Naive thymus-derived CD8-positive, alpha-beta T cell (primary cell): Measurements from ENCODE around the gene DNA2. TPM values are rescaled to one million over a fixed set of nuclear protein-coding genes. Genes with fewer than 3 reads are reported as not detected.
A peak's percentile ranks its signal among the peaks of the same experiment; 100 is the strongest.
"Not testable (repeated sequence)": the region's sequence is repeated elsewhere in the genome, so short reads cannot be mapped to it uniquely, and the experiment has no call there.

ENCODE experiments used
- ATAC-seq, 2 donors: fragments of 150-1000 bp; cut with Tn5 transposase in 1 of 2; sonication (Bioruptor Pico), chemical (Tn5 transposase) in 1 of 2; 1 replicate in 1 of 2; 2 replicates in 1 of 2; pipeline ENCODE4 v1.10.0; 2021; ENCODE audit warnings: mild to moderate bottlenecking in 2 of 2, moderate library complexity in 2 of 2
- POLR2A ChIA-PET: fragments of 350-600 bp; sonication (Branson Sonifier 250); formaldehyde crosslinking; loops from one replicate; lab custom pipeline; 2021; ENCODE audit warnings: antibody characterized with exemption; lab: Charles Lee
- DNase-seq, 10 donors: peaks; one replicate each; pipeline versions ENCODE4 v3.0.0 to v3.0.0-alpha.2; 2020 to 2022
- H3K27ac Mint-ChIP-seq, 10 donors: one replicate each; pipeline ENCODE4 v1.8.0; 2020 to 2022; ENCODE audit warnings: mild to moderate bottlenecking in 10 of 10, mixed read lengths in 10 of 10, moderate library complexity in 4 of 10, inconsistent platforms in 1 of 10
- H3K27me3 Mint-ChIP-seq, 5 donors: one replicate each; pipeline ENCODE4 v1.8.0; 2021 to 2022; ENCODE audit warnings: mixed read lengths in 5 of 5
- H3K36me3 Mint-ChIP-seq, 3 donors: one replicate each; pipeline ENCODE4 v1.8.0; 2020 to 2022; ENCODE audit warnings: mixed read lengths in 3 of 3, mild to moderate bottlenecking in 2 of 3, inconsistent platforms in 1 of 3
- H3K4me1 Mint-ChIP-seq, 4 donors: one replicate each; pipeline ENCODE4 v1.8.0; 2021 to 2022; ENCODE audit warnings: mixed read lengths in 4 of 4
- H3K4me3 Mint-ChIP-seq, 10 donors: one replicate each; pipeline ENCODE4 v1.8.0; 2020 to 2022; ENCODE audit warnings: mild to moderate bottlenecking in 10 of 10, mixed read lengths in 10 of 10, moderate library complexity in 6 of 10, inconsistent platforms in 1 of 10
- H3K9me3 Mint-ChIP-seq, 9 donors: one replicate each; pipeline ENCODE4 v1.8.0; 2020 to 2022; ENCODE audit warnings: mixed read lengths in 9 of 9, mild to moderate bottlenecking in 3 of 9, inconsistent platforms in 1 of 9, moderate library complexity in 1 of 9
- polyA plus RNA-seq, 3 donors: library from polyadenylated mRNA; unstranded; fragments of 300-500 nt; fragmentation: Illumina TruSeq; gene quantifications; one replicate each; pipeline ENCODE4 v1.2.3, GENCODE V29; 2021
- total RNA-seq, 8 experiments: library from RNA in 2 of 8; stranded (reverse) in 2 of 8; gene quantifications; one replicate each; pipeline ENCODE4 v1.2.3 and lab custom pipeline; 2021 to 2026

DNA2 gene
- total and polyA plus RNA-seq, 5 experiments from 2014 or later: 0.51 to 9.8 (median 0.74) TPM

GRCh38 chr10:68474021-68474420, 2.2 kb upstream of the DNA2 start:
- POLR2A ChIA-PET: interaction anchor here (0.6 kb wide), 1 partner anchor 15 kb away, joined by 3 read pairs; no protein-coding TSS in a partner anchor
- no peak for DNase-seq
- no peak overlapping the region for H3K27ac Mint-ChIP-seq
- H3K4me3 Mint-ChIP-seq: peak overlapping the region in 2 of 10 donors; percentile 4 to 5
- H3K4me1 Mint-ChIP-seq: peaks cover 6 to 23% (median 19%) of the 10 kb centered on the region in 4 donors
- ATAC-seq: no peak
- H3K9me3 Mint-ChIP-seq: no peaks in the 10 kb centered on the region
- H3K27me3 Mint-ChIP-seq: no peaks in the 10 kb centered on the region
- H3K36me3 Mint-ChIP-seq: peaks cover 0 to 3% (median 3%) of the 10 kb centered on the region in 3 donors

GRCh38 chr10:68471063-68471585, 649 bp downstream of the DNA2 start:
- H3K36me3 Mint-ChIP-seq: peaks cover 0 to 2% (median 0%) of the 10 kb centered on the region in 3 donors
- H3K27me3 Mint-ChIP-seq: no peaks in the 10 kb centered on the region
- no peaks in the 10 kb centered on the region for H3K9me3 Mint-ChIP-seq
- peak in 1 of 2 donors; percentile 11 for ATAC-seq
- H3K27ac Mint-ChIP-seq: peak overlapping the region in 6 of 10 donors; percentile 21 to 94 (median 78)
- DNase-seq: peak in 1 of 10 donors; percentile 2
- H3K4me1 Mint-ChIP-seq: peaks cover 6 to 23% (median 19%) of the 10 kb centered on the region in 4 donors
- peak overlapping the region; percentile 95 to 99 (median 98) for H3K4me3 Mint-ChIP-seq
- POLR2A ChIA-PET: no interaction called here

- Mint-ChIP-seq H3K36me3 (peaks cover 0 to 3% (median 0%) of the 10 kb centered on the region in 3 donors), H3K9me3 (no peaks in the 10 kb centered on the region), H3K27ac (peak overlapping the region in 1 of 10 donors; percentile 61), H3K4me1 (peaks cover 6 to 23% (median 19%) of the 10 kb centered on the region in 4 donors), H3K27me3 (no peaks in the 10 kb centered on the region), H3K4me3 (peak overlapping the region; percentile 15 to 98 (median 62))
- ATAC-seq (no peak), DNase-seq (no peak)
- POLR2A ChIA-PET: no interaction called here
These were observed 1.5 kb downstream of the DNA2 start for GRCh38 chr10:68470300-68470699.

GRCh38 chr10:68469838-68470237, 1.9 kb downstream of the DNA2 start:
- no peak overlapping the region for H3K27ac Mint-ChIP-seq
- H3K36me3 Mint-ChIP-seq: peaks cover 0 to 5% (median 0%) of the 10 kb centered on the region in 3 donors
- no peaks in the 10 kb centered on the region for H3K9me3 Mint-ChIP-seq
- DNase-seq (no peak), ATAC-seq (no peak)
- H3K27me3 Mint-ChIP-seq: no peaks in the 10 kb centered on the region
- H3K4me3 Mint-ChIP-seq: peak overlapping the region in 2 of 10 donors; percentile 22 to 25
- peaks cover 6 to 23% (median 19%) of the 10 kb centered on the region in 4 donors for H3K4me1 Mint-ChIP-seq
- POLR2A ChIA-PET: interaction anchor here (0.8 kb wide), 1 partner anchor 68 kb away, joined by 5 read pairs; no protein-coding TSS in a partner anchor

GRCh38 chr10:68464729-68465128, 7.0 kb downstream of the DNA2 start:
- not testable (repeated sequence) for DNase-seq, H3K4me3 Mint-ChIP-seq, H3K9me3 Mint-ChIP-seq, H3K27me3 Mint-ChIP-seq, H3K27ac Mint-ChIP-seq, H3K4me1 Mint-ChIP-seq, ATAC-seq
- POLR2A ChIA-PET: interaction anchor here (0.6 kb wide), 1 partner anchor 565 kb away, joined by 3 read pairs; no protein-coding TSS in a partner anchor
- peaks cover 0 to 15% (median 0%) of the 10 kb centered on the region in 3 donors for H3K36me3 Mint-ChIP-seq

GRCh38 chr10:68463365-68464093, 8.2 kb downstream of the DNA2 start:
- no peak for DNase-seq
- Mint-ChIP-seq H3K27me3 (no peaks in the 10 kb centered on the region), H3K9me3 (no peaks in the 10 kb centered on the region), H3K4me3 (no peak overlapping the region), H3K27ac (no peak overlapping the region), H3K36me3 (peaks cover 0 to 23% (median 3%) of the 10 kb centered on the region in 3 donors), H3K4me1 (peaks cover 0 to 2% (median 0%) of the 10 kb centered on the region in 4 donors)
- ATAC-seq: no peak
- POLR2A ChIA-PET: no interaction called here

GRCh38 chr10:68462536-68462935, 9.2 kb downstream of the DNA2 start:
- Mint-ChIP-seq H3K27me3 (no peaks in the 10 kb centered on the region), H3K4me3 (no peak overlapping the region), H3K27ac (no peak overlapping the region), H3K9me3 (no peaks in the 10 kb centered on the region), H3K4me1 (peaks cover 0 to 2% (median 0%) of the 10 kb centered on the region in 4 donors), H3K36me3 (peaks cover 0 to 28% (median 5%) of the 10 kb centered on the region in 3 donors)
- DNase-seq (no peak), ATAC-seq (no peak)
- POLR2A ChIA-PET: no interaction called here

GRCh38 chr10:68461032-68461431, 10.7 kb downstream of the DNA2 start:
- no peak for ATAC-seq
- H3K27me3 Mint-ChIP-seq: no peaks in the 10 kb centered on the region
- H3K27ac Mint-ChIP-seq: no peak overlapping the region
- H3K9me3 Mint-ChIP-seq: no peaks in the 10 kb centered on the region
- POLR2A ChIA-PET: no interaction called here
- H3K4me3 Mint-ChIP-seq: no peak overlapping the region
- DNase-seq: no peak
- peaks cover 0 to 33% (median 7%) of the 10 kb centered on the region in 3 donors for H3K36me3 Mint-ChIP-seq
- peaks cover 0 to 2% (median 0%) of the 10 kb centered on the region in 4 donors for H3K4me1 Mint-ChIP-seq

GRCh38 chr10:68449698-68450097, 22.1 kb downstream of the DNA2 start:
- POLR2A ChIA-PET, ATAC-seq, H3K9me3 Mint-ChIP-seq, H3K27ac Mint-ChIP-seq, H3K4me3 Mint-ChIP-seq, H3K4me1 Mint-ChIP-seq, DNase-seq, H3K27me3 Mint-ChIP-seq: not testable (repeated sequence)
- peaks cover 0 to 13% (median 0%) of the 10 kb centered on the region in 3 donors for H3K36me3 Mint-ChIP-seq

- Mint-ChIP-seq H3K27ac (no peak overlapping the region), H3K4me1 (no peaks in the 10 kb centered on the region), H3K36me3 (peaks cover 0 to 9% (median 0%) of the 10 kb centered on the region in 3 donors), H3K4me3 (no peak overlapping the region), H3K9me3 (no peaks in the 10 kb centered on the region), H3K27me3 (no peaks in the 10 kb centered on the region)
- no peak for DNase-seq
- ATAC-seq: no peak
- POLR2A ChIA-PET: no interaction called here
These were observed 25.6 kb downstream of the DNA2 start for GRCh38 chr10:68446179-68446578.

GRCh38 chr10:68442971-68443370, 28.8 kb downstream of the DNA2 start:
- H3K4me3 Mint-ChIP-seq: no peak overlapping the region
- H3K9me3 Mint-ChIP-seq: no peaks in the 10 kb centered on the region
- H3K4me1 Mint-ChIP-seq: no peaks in the 10 kb centered on the region
- POLR2A ChIA-PET: no interaction called here
- no peak for DNase-seq
- ATAC-seq: no peak
- H3K27ac Mint-ChIP-seq: no peak overlapping the region
- no peaks in the 10 kb centered on the region for H3K27me3 Mint-ChIP-seq
- no peaks in the 10 kb centered on the region for H3K36me3 Mint-ChIP-seq

- Mint-ChIP-seq H3K36me3 (no peaks in the 10 kb centered on the region), H3K27ac (no peak overlapping the region), H3K27me3 (no peaks in the 10 kb centered on the region), H3K4me3 (no peak overlapping the region), H3K9me3 (no peaks in the 10 kb centered on the region), H3K4me1 (peaks cover 0 to 2% (median 0%) of the 10 kb centered on the region in 4 donors)
- POLR2A ChIA-PET: no interaction called here
- no peak for DNase-seq
- ATAC-seq: no peak
These were observed 30.9 kb downstream of the DNA2 start for GRCh38 chr10:68440898-68441297.

- Mint-ChIP-seq H3K4me1 (peaks cover 0 to 2% (median 0%) of the 10 kb centered on the region in 4 donors), H3K27ac (no peak overlapping the region), H3K27me3 (no peaks in the 10 kb centered on the region), H3K9me3 (no peaks in the 10 kb centered on the region), H3K4me3 (no peak overlapping the region), H3K36me3 (no peaks in the 10 kb centered on the region)
- no peak for DNase-seq
- POLR2A ChIA-PET: no interaction called here
- no peak for ATAC-seq
These were observed 36.0 kb downstream of the DNA2 start for GRCh38 chr10:68435803-68436202.
